ENCODE measurements around the gene CMTM8. TPM values are rescaled to one million over a fixed set of nuclear protein-coding genes. Genes with fewer than 3 reads are reported as not detected.
A peak's percentile ranks its signal among the peaks of the same experiment; 100 is the strongest.

CMTM8 gene
- total RNA-seq, 1 experiment from 2014 or later: 9.0 TPM

- TF ChIP-seq ZNF512 (CRISPR knock-in tag; IDR thresholded peaks at IDR 0.05; ENCODE audit: borderline replicate concordance) (no peak), ATF6 (CRISPR knock-in tag; IDR thresholded peaks at IDR 0.05) (no peak), ELF4 (CRISPR knock-in tag; IDR thresholded peaks at IDR 0.05; ENCODE audit: low read depth) (no peak), FOXP1 (CRISPR knock-in tag; IDR thresholded peaks at IDR 0.05; ENCODE audit: borderline replicate concordance) (no peak), ZMAT4 (CRISPR knock-in tag; IDR thresholded peaks at IDR 0.05) (no peak), CBFB (CRISPR knock-in tag; IDR thresholded peaks at IDR 0.05; ENCODE audit: low read depth) (no peak), ZNF281 (CRISPR knock-in tag; IDR thresholded peaks at IDR 0.05) (no peak), ZNF396 (CRISPR knock-in tag; IDR thresholded peaks at IDR 0.05; ENCODE audit: borderline replicate concordance) (no peak), FOXP4 (CRISPR knock-in tag; IDR thresholded peaks at IDR 0.05) (no peak), ZNF121 (CRISPR knock-in tag; IDR thresholded peaks at IDR 0.05) (no peak), E2F4 (CRISPR knock-in tag; IDR thresholded peaks at IDR 0.05; ENCODE audit: borderline replicate concordance, low read depth) (no peak), TP53 (CRISPR knock-in tag; IDR thresholded peaks at IDR 0.05) (peak; percentile 57; the same call in 1 of the 2 replicates), KAT7 (CRISPR knock-in tag; IDR thresholded peaks at IDR 0.05; ENCODE audit: borderline replicate concordance) (0 out of 2 replicates have a peak, but pooled peaks have one; percentile 16), CREB1 (CRISPR knock-in tag; IDR thresholded peaks at IDR 0.05) (no peak), GABPB1 (CRISPR knock-in tag; IDR thresholded peaks at IDR 0.05) (peak; percentile 55), GTF2I (CRISPR knock-in tag; conservative IDR thresholded peaks at IDR 0.05) (no peak), ZSCAN18 (CRISPR knock-in tag; IDR thresholded peaks at IDR 0.05) (no peak), PREB (CRISPR knock-in tag; IDR thresholded peaks at IDR 0.05; ENCODE audit: borderline replicate concordance) (no peak), ARID4B (CRISPR knock-in tag; IDR thresholded peaks at IDR 0.05; ENCODE audit: borderline replicate concordance) (no peak), TEAD1 (CRISPR knock-in tag; IDR thresholded peaks at IDR 0.05) (peak; percentile 58; the same call in 1 of the 2 replicates)
These were observed 619 bp upstream of the CMTM8 start (continued) for GRCh38 chr3:32237670-32238452.
